ENCODE measurements around the gene ARHGAP8. TPM values are rescaled to one million over a fixed set of nuclear protein-coding genes. Genes with fewer than 3 reads are reported as not detected.
"Not testable (repeated sequence)": the region's sequence is repeated elsewhere in the genome, so short reads cannot be mapped to it uniquely, and the experiment has no call there.

ARHGAP8 gene
- total RNA-seq, 2 donors from 2014 or later, result 0.32 to 0.89 TPM

GRCh38 chr22:44839061-44839460 is 86.7 kb downstream of the ARHGAP8 start:
- DNase-seq, result no peak
- intact Hi-C loops (cut with DNase I), result no loop called here
- no peak for ATAC-seq

GRCh38 chr22:44839721-44840120 is 87.3 kb downstream of the ARHGAP8 start:
- no peak for DNase-seq
- intact Hi-C loops (cut with DNase I), result no loop called here
- ATAC-seq, result no peak

- no peak for ATAC-seq
- DNase-seq, result no peak
- intact Hi-C loops (cut with DNase I), result no loop called here
These were observed 88.4 kb downstream of the ARHGAP8 start for GRCh38 chr22:44840611-44841322.

GRCh38 chr22:44842417-44842816 is 90.0 kb downstream of the ARHGAP8 start:
- ATAC-seq, result no peak
- intact Hi-C loops (cut with DNase I), result no loop called here
- DNase-seq, result no peak

- DNase-seq (no peak), ATAC-seq (no peak)
- intact Hi-C loops (cut with DNase I), result no loop called here
These were observed 92.8 kb downstream of the ARHGAP8 start for GRCh38 chr22:44845191-44845590.

DNA sequence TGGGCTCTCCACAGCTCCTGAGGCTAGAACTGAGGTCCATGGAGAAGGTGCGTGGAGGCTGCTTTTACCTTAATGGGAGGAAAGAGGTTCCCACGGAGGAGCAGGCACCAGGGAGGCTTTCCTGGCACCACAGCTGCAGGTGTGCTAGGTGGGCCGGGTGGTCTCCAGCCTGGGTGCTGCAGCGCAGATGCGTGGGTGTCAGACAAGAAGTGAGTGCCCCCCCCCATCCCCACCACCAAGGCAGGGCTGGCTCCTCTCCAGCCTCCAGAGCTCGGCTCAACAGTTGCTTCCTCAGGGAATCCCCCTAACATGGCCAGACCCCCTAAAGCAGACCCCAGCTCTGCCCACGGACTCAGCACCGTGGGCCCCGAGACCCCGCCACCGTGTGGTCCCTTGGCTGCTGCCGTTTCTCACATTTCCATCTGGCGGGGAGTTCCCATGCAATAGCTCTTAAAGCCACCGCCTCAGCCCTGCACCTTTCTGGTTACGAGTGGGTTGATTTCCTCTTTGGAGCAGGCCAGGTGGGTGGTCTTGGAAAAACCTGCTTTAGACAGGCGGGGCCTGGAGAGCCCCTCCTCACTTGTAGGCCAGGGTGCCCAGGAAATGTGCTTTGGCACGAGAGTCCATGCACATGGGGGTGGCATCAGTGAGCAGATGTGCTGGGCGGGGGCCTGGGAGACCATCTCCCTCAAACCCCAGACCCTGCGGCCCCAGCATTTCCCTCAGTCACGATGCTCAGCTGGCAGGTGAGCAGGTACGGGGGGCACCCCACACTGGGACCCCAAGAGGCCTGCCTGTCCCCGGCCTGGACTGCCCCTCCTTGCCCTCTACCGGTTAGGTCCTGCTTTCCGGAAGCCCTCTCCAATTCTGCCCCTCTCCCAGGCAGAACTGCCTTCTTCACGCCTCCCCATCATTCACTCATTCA is 93.7 kb downstream of the ARHGAP8 start:
- DNase-seq (no peak), ATAC-seq (no peak)
- intact Hi-C loops (cut with DNase I), result no loop called here

GRCh38 chr22:44846726-44847275 is 94.4 kb downstream of the ARHGAP8 start:
- intact Hi-C loops (cut with DNase I), result no loop called here
- DNase-seq, result no peak
- ATAC-seq, result no peak

- DNase-seq (no peak), ATAC-seq (no peak)
- intact Hi-C loops (cut with DNase I), result no loop called here
These were observed 95.0 kb downstream of the ARHGAP8 start for GRCh38 chr22:44847380-44847779.

- DNase-seq (no peak), ATAC-seq (no peak)
- intact Hi-C loops (cut with DNase I), result no loop called here
These were observed 95.5 kb downstream of the ARHGAP8 start for GRCh38 chr22:44847892-44848291.

GRCh38 chr22:44848296-44848741 is 95.9 kb downstream of the ARHGAP8 start:
- intact Hi-C loops (cut with DNase I), result no loop called here
- ATAC-seq, result no peak

GRCh38 chr22:44848791-44849420 is 96.5 kb downstream of the ARHGAP8 start:
- DNase-seq (no peak), ATAC-seq (no peak)
- intact Hi-C loops (cut with DNase I), result no loop called here

More at GRCh38 chr22:44848296-44848741, 95.9 kb downstream of the ARHGAP8 start:
- DNase-seq, result no peak

DNA sequence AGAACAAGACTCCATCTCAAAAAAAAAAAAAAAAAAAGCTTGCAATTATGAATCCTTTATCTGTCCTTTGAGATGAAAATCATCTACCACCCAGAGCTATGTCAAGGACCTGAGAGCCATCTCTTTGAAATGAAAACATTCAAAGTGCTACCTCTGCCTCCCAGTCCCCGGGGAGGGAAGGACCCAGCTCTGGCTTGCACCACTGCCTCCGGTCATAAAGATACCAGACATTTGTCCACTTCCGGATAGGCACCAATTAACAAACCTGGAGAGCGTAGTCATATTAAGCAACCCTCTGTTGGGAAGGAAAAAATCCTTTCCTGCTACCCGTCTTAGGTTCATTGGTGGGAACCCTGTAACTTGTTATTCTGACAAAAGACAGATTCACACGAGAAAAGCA is 98.6 kb downstream of the ARHGAP8 start:
- intact Hi-C loops (cut with DNase I), result no loop called here

DNA sequence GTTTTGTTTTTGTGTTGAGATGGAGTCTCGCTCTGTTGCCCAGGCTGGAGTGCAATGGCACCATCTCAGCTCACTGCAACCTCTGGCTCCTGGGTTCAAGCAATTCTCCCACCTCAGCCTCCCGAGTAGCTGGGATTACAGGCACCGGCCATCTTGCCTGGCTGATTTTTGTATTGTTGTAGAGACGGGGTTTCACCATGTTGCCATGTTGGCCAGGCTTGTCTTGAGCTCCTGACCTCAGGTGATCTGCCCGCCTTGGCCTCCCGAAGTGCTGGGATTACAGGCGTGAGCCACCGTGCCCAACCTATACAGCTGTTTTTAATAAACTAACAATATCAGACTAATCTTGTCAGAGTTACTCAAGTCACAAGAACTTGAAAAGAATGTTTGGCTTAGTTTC is 102.3 kb downstream of the ARHGAP8 start:
- DNase-seq; ATAC-seq; intact Hi-C loops (cut with DNase I): not testable (repeated sequence)

More for the DNA sequence above, 98.6 kb downstream of the ARHGAP8 start:
- ATAC-seq (no peak), DNase-seq (no peak)

DNA sequence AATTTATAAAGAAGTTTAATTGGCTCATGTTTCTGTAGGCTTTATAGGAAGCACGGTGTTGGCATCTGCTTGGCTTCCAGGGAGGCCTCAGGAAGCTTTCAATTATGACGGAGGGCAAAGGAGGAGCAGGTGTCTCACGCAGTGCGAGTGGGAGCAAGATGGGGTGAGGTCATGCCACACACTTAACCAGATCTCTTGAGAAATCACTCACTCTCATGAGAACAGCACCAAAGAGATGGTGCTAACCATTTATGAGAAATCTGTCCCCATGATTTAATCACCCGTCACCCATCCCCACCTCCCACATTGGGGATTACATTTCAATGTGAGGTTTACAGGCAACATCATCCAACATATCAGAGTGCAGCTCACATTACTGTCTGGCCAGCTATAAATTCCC is 103.5 kb downstream of the ARHGAP8 start:
- DNase-seq, result no peak
- intact Hi-C loops (cut with DNase I), result no loop called here
- ATAC-seq, result no peak

GRCh38 chr22:44858819-44859218 is 106.4 kb downstream of the ARHGAP8 start:
- ATAC-seq, result peak; percentile 15 to 52
- DNase-seq; intact Hi-C loops (cut with DNase I): not testable (repeated sequence)

DNA sequence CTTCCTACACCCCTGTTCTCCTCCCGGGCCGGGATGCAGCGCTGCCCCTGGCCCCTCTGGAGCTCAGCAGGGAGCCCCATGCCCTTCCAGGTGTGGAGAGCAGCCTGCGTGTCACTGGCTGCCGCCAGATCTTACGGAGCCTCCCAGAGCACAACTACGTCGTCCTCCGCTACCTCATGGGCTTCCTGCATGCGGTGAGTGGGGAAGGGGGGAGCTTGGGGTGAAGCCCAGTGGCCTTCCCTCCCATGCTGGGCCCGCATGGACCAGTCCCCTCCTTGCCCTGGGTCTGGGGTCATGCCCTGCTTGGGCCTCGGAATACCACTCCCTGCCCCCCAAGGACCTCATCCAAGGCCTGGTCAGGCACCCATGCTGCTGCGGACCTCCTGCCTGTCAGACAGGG is 107.3 kb downstream of the ARHGAP8 start:
- intact Hi-C loops (cut with DNase I), result no loop called here
- DNase-seq, result no peak
- no peak for ATAC-seq

- intact Hi-C loops (cut with DNase I), result no loop called here
- ATAC-seq (no peak), DNase-seq (no peak)
These were observed 107.9 kb downstream of the ARHGAP8 start for GRCh38 chr22:44860311-44860710.

GRCh38 chr22:44861245-44861644 is 108.9 kb downstream of the ARHGAP8 start:
- no peak for DNase-seq
- intact Hi-C loops (cut with DNase I), result no loop called here
- ATAC-seq, result no peak

DNA sequence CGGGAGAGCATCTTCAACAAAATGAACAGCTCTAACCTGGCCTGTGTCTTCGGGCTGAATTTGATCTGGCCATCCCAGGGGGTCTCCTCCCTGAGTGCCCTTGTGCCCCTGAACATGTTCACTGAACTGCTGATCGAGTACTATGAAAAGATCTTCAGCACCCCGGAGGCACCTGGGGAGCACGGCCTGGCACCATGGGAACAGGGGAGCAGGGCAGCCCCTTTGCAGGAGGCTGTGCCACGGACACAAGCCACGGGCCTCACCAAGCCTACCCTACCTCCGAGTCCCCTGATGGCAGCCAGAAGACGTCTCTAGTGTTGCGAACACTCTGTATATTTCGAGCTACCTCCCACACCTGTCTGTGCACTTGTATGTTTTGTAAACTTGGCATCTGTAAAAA is 109.9 kb downstream of the ARHGAP8 start:
- intact Hi-C loops (cut with DNase I), result no loop called here
- DNase-seq (no peak), ATAC-seq (no peak)
